H1 (cell line): ENCODE measurements around the gene GANAB.

ENCODE experiments used
- MAFK ChIP-seq: IDR thresholded peaks from 2 replicates; pipeline ENCODE4 v1.6.1; 2012; ENCODE audit warnings: low read depth, mild to moderate bottlenecking, improper control_type of control experiment, low read length
- POLR2A ChIP-seq, 2 experiments: IDR thresholded peaks; 1 replicate in 1 of 2; 2 replicates in 1 of 2; pipeline ENCODE4 v1.6.1; 2011; ENCODE audit warnings: low read depth in 2 of 2, low read length in 2 of 2, mild to moderate bottlenecking in 2 of 2; ENCODE audit errors: control extremely low read depth in 1 of 2
- SP2 ChIP-seq: IDR thresholded peaks from 2 replicates; pipeline ENCODE4 v1.6.1; 2012; ENCODE audit warnings: mild to moderate bottlenecking, low read length, inconsistent platforms
- TF ChIP-seq, protein P1 (sequence below), 3 experiments: IDR thresholded peaks; 1 replicate in 2 of 3; 2 replicates in 1 of 3; pipeline versions ENCODE4 v1.5.1 to v1.6.1; 2011; ENCODE audit warnings: low read length in 3 of 3, mild to moderate bottlenecking in 3 of 3, inconsistent platforms in 2 of 3, low read depth in 1 of 3, moderate library complexity in 1 of 3; ENCODE audit not compliant: insufficient read depth in 1 of 3; ENCODE audit errors: control extremely low read depth in 1 of 3
- TF ChIP-seq, protein P2 (sequence below): IDR thresholded peaks from 2 replicates; pipeline ENCODE4 v1.6.1; 2012; ENCODE audit warnings: low read length, inconsistent platforms

DNA sequence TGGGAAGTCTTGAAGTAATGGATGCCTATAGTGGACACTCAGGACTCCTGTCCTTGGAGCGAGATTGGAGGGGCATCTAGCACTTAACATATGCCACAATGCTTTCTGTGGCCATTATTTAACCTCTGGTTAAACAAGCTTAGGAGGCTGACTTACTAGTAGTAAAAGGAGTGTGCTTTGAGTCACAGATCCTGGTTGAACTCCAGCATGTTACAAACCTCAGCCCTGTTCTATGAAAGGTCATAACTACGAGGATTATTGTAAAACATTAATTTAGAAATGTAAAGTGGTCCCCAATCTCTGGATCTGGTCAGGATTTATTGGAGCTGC, 26.7 kb upstream of the GANAB start:
- no peak for TF ChIP-seq POLR2A (IDR thresholded peaks at IDR 0.05; ENCODE audit: control extremely low read depth in 1 of 2, low read depth in 2 of 2, low read length in 2 of 2)
- TF ChIP-seq MAFK: no peak
- TF ChIP-seq, protein P1, sequence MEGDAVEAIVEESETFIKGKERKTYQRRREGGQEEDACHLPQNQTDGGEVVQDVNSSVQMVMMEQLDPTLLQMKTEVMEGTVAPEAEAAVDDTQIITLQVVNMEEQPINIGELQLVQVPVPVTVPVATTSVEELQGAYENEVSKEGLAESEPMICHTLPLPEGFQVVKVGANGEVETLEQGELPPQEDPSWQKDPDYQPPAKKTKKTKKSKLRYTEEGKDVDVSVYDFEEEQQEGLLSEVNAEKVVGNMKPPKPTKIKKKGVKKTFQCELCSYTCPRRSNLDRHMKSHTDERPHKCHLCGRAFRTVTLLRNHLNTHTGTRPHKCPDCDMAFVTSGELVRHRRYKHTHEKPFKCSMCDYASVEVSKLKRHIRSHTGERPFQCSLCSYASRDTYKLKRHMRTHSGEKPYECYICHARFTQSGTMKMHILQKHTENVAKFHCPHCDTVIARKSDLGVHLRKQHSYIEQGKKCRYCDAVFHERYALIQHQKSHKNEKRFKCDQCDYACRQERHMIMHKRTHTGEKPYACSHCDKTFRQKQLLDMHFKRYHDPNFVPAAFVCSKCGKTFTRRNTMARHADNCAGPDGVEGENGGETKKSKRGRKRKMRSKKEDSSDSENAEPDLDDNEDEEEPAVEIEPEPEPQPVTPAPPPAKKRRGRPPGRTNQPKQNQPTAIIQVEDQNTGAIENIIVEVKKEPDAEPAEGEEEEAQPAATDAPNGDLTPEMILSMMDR (IDR thresholded peaks at IDR 0.05; ENCODE audit: control extremely low read depth in 1 of 3, insufficient read depth in 1 of 3, low read depth in 1 of 3, low read length in 3 of 3): no peak
- TF ChIP-seq SP2: no peak
- TF ChIP-seq, protein P2, sequence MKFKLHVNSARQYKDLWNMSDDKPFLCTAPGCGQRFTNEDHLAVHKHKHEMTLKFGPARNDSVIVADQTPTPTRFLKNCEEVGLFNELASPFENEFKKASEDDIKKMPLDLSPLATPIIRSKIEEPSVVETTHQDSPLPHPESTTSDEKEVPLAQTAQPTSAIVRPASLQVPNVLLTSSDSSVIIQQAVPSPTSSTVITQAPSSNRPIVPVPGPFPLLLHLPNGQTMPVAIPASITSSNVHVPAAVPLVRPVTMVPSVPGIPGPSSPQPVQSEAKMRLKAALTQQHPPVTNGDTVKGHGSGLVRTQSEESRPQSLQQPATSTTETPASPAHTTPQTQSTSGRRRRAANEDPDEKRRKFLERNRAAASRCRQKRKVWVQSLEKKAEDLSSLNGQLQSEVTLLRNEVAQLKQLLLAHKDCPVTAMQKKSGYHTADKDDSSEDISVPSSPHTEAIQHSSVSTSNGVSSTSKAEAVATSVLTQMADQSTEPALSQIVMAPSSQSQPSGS: no peak
